CD4-positive, alpha-beta T cell treated with Interferon gamma for 1 hour (primary cell): ENCODE data around the gene PCDHGA7.
"Not testable (repeated sequence)": the region's sequence is repeated elsewhere in the genome, so short reads cannot be mapped to it uniquely, and the experiment has no call there.

ENCODE experiments used
- DNase-seq: peaks from one replicate; pipeline ENCODE4 v3.0.0-alpha.2; 2020

PCDHGA7 gene

GRCh38 chr5:141402553-141403243 is 20.2 kb downstream of the PCDHGA7 start, which contains the start of gene PCDHGA9:
PCDHGA9 (plus strand) TSS chr5:141402778; CDS start chr5:141402953, 175 bp downstream.
- no peak for DNase-seq

DNA sequence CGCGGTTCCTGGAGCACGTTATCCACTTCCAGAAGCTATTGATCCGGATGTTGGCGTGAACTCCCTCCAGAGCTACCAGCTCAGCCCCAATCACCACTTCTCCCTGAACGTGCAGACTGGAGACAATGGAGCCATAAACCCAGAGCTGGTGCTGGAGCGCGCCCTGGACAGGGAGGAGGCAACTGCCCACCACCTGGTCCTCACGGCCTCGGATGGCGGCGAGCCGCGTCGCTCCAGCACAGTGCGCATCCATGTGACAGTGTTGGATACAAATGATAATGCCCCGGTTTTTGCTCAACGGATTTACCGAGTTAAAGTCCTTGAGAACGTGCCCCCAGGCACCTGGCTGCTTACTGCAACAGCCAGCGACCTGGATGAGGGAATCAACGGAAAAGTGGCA is 20.8 kb downstream of the PCDHGA7 start:
- DNase-seq: no peak

GRCh38 chr5:141407790-141408505 is 25.4 kb downstream of the PCDHGA7 start, which contains the start of gene PCDHGB6:
PCDHGB6 (plus strand) TSS chr5:141408021; CDS start chr5:141408203, 182 bp downstream.
- DNase-seq: peak; percentile 28

DNA sequence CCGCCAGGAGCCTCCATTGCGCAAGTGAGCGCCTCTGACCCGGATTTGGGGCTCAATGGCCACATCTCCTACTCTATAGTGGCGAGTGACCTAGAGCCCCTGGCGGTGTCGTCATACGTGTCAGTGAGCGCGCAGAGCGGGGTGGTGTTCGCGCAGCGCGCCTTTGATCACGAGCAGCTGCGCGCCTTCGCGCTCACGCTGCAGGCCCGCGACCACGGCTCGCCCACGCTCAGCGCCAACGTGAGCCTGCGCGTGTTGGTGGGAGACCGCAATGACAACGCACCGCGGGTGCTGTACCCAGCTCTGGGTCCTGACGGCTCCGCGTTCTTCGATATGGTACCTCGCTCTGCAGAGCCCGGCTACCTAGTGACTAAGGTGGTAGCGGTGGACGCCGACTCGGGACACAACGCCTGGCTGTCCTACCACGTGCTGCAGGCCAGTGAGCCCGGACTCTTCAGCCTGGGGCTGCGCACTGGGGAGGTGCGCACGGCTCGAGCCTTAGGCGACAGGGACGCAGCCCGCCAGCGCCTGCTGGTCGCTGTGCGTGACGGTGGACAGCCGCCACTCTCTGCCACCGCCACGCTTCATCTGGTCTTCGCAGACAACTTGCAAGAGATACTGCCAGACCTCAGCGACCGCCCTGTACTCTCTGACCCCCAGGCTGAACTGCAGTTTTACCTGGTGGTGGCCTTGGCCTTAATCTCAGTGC is 27.2 kb downstream of the PCDHGA7 start:
- DNase-seq: no peak

- DNase-seq: no peak
These were observed 29.0 kb downstream of the PCDHGA7 start for GRCh38 chr5:141411575-141411974.

GRCh38 chr5:141412854-141413539 is 30.5 kb downstream of the PCDHGA7 start, which contains the start of gene PCDHGA10:
PCDHGA10 (plus strand) TSS chr5:141412987; CDS start chr5:141413176, 189 bp downstream.
- DNase-seq: peak; percentile 41

DNA sequence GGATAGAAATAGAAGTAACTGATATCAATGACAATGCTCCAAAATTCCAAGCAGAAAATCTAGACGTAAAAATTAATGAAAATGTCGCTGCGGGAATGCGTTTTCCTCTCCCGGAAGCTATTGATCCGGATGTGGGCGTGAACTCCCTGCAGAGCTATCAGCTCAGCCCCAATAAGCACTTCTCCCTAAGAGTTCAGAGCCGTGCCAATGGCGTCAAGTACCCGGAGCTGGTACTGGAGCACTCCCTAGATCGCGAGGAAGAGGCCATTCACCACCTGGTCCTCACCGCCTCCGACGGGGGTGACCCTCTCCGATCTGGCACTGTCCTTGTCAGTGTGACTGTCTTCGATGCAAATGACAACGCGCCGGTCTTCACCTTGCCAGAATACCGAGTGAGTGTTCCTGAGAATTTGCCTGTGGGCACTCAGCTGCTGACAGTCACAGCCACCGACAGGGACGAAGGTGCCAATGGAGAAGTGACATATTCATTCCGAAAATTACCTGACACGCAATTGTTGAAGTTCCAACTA is 31.1 kb downstream of the PCDHGA7 start:
- DNase-seq: no peak

- not testable (repeated sequence) for DNase-seq
These were observed 32.2 kb downstream of the PCDHGA7 start for GRCh38 chr5:141414548-141415274.

DNA sequence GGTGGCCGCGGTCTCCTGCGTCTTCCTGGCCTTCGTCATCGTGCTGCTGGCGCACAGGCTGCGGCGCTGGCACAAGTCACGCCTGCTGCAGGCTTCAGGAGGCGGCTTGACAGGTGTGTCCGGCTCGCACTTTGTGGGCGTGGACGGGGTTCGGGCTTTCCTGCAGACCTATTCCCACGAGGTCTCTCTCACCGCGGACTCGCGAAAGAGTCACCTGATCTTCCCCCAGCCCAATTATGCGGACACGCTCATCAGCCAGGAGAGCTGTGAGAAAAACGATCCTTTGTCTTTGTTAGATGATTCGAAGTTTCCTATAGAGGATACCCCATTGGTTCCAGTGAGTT is 32.7 kb downstream of the PCDHGA7 start:
- not testable (repeated sequence) for DNase-seq

DNA sequence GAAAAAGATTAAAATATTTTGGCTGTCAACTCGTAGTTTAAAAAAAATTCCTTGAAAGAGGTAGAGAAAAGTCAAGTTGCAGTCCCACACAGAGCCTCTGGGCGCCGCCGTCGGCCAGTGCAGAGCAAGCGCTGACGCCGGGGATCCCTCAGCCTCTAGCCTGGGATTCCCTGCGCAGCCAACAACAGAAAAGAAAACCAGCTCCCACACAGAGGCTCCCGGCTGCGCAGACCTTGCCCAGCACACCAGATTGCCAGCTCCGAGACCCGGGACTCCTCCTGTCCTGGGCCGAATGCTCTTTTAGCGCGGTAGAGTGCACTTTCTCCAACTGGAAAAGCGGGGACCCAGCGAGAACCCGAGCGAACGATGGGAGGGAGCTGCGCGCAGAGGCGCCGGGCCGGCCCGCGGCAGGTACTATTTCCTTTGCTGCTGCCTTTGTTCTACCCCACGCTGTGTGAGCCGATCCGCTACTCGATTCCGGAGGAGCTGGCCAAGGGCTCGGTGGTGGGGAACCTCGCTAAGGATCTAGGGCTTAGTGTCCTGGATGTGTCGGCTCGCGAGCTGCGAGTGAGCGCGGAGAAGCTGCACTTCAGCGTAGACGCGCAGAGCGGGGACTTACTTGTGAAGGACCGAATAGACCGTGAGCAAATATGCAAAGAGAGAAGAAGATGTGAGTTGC is 35.1 kb downstream of the PCDHGA7 start, which contains the start of gene PCDHGB7:
Gene PCDHGB7, plus strand, starts transcription at position 184 of the 679 bp plus-strand sequence. Its CDS starts 183 bp downstream, at position 367.
- DNase-seq: peak; percentile 43

GRCh38 chr5:141419074-141419880 is 36.7 kb downstream of the PCDHGA7 start:
- no peak for DNase-seq

GRCh38 chr5:141420855-141421488 is 38.4 kb downstream of the PCDHGA7 start, which contains the start of gene PCDHGA11:
PCDHGA11 (plus strand) TSS chr5:141421051; CDS start chr5:141421228, 177 bp downstream.
- DNase-seq: no peak

DNA sequence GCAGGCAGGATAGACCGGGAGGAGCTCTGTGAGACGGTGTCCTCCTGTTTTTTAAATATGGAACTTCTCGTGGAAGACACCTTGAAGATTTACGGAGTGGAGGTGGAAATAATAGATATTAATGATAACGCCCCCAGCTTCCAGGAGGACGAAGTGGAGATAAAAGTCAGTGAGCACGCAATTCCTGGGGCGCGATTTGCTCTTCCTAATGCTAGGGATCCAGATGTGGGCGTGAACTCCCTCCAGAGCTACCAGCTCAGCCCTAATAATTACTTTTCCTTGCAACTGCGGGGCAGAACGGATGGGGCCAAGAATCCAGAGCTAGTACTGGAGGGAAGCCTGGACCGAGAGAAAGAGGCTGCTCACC is 38.9 kb downstream of the PCDHGA7 start:
- DNase-seq: no peak

DNA sequence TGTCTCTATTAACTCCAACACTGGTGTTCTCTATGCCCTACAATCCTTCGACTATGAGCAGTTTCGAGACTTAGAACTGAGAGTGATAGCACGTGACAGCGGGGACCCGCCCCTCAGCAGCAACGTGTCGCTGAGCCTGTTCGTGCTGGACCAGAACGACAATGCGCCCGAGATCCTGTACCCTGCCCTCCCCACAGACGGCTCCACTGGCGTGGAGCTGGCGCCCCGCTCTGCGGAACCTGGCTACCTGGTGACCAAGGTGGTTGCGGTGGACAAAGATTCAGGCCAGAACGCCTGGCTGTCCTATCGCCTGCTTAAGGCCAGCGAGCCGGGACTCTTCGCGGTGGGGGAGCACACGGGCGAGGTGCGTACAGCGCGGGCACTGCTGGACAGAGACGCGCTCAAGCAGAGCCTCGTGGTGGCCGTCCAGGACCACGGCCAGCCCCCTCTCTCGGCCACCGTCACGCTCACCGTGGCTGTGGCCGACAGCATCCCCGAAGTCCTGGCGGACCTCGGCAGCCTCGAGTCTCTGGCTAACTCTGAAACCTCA is 40.3 kb downstream of the PCDHGA7 start:
- DNase-seq: no peak

DNA sequence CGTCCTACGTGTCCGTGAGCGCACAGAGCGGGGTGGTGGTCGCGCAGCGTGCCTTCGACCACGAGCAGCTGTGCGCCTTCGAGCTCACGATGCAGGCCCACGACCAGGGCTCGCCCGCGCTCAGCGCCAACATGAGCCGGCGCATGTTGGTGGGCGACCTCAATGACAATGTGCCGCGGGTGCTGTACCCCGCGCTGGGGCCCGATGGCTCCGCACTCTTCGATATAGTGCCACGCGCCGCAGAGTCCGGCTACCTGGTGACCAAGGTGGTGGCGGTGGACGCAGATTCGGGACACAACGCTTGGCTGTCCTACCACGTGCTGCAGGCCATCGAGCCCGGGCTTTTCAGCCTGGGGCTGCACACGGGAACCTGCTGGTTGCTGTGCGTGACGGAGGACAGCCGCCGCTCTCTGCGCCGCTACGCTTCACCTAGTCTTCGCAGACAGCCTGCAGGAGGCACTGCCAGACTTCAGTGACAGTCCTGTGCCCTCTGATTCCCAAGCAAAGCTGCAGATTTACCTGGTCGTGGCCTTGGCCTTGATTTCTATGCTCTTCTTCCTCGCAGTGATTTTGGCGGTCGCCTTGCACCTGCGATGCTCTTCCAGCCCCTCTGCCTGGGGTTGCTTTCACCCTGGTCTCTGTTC is 45.4 kb downstream of the PCDHGA7 start:
- no peak for DNase-seq

DNA sequence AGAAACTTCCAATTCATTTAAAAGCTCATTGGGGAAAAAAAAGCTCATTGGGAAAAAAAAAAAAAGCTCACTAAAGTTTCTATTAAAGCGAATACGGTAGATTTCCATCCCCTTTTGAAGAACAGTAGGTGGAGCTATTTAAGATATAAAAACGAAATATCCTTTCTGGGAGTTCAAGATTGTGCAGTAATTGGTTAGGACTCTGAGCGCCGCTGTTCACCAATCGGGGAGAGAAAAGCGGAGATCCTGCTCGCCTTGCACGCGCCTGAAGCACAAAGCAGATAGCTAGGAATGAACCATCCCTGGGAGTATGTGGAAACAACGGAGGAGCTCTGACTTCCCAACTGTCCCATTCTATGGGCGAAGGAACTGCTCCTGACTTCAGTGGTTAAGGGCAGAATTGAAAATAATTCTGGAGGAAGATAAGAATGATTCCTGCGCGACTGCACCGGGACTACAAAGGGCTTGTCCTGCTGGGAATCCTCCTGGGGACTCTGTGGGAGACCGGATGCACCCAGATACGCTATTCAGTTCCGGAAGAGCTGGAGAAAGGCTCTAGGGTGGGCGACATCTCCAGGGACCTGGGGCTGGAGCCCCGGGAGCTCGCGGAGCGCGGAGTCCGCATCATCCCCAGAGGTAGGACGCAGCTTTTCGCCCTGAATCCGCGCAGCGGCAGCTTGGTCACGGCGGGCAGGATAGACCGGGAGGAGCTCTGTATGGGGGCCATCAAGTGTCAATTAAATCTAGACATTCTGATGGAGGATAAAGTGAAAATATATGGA is 48.0 kb downstream of the PCDHGA7 start, which contains the start of gene PCDHGA12:
Gene PCDHGA12, plus strand, starts transcription at position 176 of the 782 bp plus-strand sequence. Its CDS starts 253 bp downstream, at position 429.
- DNase-seq: peak; percentile 22

GRCh38 chr5:141431286-141431685 is 48.7 kb downstream of the PCDHGA7 start:
- no peak for DNase-seq

DNA sequence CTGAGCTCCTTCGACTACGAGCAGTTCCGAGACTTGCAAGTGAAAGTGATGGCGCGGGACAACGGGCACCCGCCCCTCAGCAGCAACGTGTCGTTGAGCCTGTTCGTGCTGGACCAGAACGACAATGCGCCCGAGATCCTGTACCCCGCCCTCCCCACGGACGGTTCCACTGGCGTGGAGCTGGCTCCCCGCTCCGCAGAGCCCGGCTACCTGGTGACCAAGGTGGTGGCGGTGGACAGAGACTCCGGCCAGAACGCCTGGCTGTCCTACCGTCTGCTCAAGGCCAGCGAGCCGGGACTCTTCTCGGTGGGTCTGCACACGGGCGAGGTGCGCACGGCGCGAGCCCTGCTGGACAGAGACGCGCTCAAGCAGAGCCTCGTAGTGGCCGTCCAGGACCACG is 49.8 kb downstream of the PCDHGA7 start:
- DNase-seq: not testable (repeated sequence)
